GM12873 (cell line): Measurements from ENCODE around the gene CAPN15.

ENCODE experiments used
- TF ChIP-seq, protein P1 (sequence below): IDR thresholded peaks from 2 replicates; pipeline ENCODE4 v1.5.1; 2012; ENCODE audit warnings: low read depth, mild to moderate bottlenecking, moderate library complexity, low read length, control low read depth; ENCODE audit not compliant: insufficient read depth; ENCODE audit errors: missing control alignments

CAPN15 gene

DNA sequence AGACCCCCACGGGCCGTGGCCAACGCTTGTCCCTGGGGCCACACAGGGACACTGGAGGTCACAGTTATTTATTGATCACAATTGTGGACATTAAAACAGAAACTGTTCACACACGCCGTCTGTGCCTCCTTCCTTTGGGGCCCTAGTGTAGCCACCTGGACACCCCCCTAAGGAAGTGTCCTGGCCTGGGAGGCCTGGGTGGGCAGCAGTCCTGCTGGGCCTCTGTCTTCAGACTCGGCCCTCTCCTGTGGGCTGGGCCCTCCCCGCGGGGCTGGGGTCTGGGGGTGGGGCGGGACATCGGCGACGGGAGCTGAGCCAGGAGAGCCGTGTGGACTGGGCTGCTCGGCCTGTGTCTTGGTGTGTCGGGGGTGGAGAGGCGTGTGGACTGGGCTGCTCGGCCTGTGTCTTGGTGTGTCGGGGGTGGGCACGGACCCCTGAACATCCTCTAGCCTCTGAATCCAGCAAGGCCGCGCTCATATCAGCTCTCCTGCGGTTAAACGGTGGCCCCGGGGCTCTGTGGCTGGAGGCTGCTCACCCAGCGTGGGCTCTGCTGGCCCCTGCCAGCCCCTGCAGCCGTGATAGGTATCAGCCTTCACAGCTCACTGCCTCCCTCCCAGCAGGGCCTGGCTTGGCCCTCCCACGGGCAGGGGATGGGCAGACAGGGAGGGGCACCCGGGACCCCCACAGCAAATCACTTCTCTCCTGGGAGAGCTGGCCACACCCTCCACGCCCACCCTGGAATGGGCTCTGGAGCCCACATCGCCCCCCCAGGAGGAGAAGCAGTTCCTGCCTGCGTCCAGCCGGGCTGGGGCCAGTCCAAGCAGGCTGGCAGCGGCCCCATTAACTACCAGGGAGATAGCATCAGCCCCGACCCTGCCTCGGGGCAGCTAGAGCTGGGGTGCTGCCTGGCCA, 38.2 kb downstream of the CAPN15 start:
- TF ChIP-seq, protein P1, sequence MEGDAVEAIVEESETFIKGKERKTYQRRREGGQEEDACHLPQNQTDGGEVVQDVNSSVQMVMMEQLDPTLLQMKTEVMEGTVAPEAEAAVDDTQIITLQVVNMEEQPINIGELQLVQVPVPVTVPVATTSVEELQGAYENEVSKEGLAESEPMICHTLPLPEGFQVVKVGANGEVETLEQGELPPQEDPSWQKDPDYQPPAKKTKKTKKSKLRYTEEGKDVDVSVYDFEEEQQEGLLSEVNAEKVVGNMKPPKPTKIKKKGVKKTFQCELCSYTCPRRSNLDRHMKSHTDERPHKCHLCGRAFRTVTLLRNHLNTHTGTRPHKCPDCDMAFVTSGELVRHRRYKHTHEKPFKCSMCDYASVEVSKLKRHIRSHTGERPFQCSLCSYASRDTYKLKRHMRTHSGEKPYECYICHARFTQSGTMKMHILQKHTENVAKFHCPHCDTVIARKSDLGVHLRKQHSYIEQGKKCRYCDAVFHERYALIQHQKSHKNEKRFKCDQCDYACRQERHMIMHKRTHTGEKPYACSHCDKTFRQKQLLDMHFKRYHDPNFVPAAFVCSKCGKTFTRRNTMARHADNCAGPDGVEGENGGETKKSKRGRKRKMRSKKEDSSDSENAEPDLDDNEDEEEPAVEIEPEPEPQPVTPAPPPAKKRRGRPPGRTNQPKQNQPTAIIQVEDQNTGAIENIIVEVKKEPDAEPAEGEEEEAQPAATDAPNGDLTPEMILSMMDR, result no peak

DNA sequence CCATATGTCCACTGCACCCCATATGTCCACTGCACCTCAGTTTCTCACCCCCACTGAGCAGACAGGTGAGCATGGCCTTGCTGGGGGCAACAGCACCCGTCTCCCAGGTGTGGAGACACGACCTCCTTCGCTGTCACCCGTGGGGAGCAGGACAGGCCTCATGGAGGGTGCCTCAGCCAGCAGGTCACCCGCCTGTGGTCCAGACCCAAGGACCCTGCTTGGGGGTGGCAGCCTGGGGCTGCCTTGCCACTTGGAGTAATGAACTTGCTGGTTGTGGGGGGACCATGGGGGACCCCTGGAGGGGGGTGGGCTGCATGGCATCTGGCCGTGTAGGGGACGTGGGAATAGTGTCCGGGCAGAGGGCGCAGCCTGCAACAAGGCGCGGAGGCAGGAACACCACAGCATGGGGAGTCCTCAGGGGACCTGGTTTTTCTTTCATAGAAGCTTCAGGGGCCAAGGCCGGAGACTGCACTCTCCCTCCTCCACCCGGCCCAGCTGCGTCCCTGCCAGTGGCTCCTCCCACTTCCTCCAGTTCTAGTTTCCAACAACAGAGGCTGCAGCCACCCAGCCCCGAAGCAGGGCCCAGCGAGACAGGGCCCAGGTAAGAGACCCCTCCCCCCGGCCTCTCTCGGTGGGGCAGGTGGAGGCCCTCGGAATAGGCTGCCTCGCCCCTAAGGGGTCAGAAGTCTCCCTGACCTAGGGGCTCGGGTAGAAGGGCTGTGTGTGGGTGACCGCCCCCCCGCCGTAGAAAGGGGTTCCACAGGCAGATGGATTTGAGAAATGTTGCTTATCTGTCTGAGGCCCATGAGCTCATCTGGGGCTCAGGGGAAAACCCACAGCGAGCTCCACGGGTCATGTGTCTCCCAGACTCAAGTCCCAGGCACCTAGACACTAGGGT, 39.2 kb downstream of the CAPN15 start, which contains the start of gene NHLRC4:
NHLRC4 (plus strand) TSS at position 531 of the 898 bp plus-strand sequence. CDS start 1,043 bp downstream, outside the sequence.
- TF ChIP-seq, protein P1, result no peak

DNA sequence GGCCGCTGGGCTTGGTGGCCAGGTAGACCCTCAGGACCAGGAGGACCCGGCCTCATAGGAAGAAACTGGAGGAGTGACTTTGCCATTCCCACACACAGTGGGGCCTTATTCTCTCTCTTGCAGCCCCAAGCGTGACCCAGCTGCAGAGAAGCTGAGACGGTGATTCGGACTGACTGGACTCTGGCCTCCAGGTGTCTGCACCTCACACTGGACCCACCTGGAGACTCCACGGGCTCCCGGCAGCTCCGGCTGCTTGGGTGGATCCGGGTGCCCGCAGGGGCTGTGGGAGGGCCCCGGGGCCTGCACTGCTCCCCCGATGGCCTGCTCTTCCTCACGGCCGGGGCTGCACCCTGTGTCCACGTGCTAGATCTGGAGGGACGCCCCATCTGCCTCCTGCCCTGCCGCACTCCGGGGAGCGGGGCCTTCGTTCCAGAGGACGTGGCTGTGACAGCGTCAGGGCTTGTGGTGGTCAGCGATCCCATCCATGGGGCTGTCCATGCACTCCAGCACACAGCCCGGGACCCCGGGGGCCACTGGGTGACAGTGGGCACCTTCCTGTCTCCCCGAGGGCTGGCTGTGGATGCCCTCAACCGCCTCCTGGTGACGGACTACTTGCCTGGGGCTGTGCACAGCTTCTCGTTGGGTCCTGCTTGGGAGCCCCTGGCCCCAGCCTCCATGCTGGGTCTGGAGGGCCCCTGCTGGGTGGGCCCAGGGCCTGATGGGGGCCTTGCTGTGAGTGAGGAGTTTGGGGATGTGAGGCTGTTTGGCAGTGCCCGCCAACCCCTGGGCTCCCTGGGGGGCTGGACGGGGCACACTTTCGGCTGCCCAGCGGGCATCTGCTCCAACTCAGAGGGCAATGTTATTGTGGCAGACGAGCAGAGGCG, 40.1 kb downstream of the CAPN15 start:
- TF ChIP-seq, protein P1, result no peak

DNA sequence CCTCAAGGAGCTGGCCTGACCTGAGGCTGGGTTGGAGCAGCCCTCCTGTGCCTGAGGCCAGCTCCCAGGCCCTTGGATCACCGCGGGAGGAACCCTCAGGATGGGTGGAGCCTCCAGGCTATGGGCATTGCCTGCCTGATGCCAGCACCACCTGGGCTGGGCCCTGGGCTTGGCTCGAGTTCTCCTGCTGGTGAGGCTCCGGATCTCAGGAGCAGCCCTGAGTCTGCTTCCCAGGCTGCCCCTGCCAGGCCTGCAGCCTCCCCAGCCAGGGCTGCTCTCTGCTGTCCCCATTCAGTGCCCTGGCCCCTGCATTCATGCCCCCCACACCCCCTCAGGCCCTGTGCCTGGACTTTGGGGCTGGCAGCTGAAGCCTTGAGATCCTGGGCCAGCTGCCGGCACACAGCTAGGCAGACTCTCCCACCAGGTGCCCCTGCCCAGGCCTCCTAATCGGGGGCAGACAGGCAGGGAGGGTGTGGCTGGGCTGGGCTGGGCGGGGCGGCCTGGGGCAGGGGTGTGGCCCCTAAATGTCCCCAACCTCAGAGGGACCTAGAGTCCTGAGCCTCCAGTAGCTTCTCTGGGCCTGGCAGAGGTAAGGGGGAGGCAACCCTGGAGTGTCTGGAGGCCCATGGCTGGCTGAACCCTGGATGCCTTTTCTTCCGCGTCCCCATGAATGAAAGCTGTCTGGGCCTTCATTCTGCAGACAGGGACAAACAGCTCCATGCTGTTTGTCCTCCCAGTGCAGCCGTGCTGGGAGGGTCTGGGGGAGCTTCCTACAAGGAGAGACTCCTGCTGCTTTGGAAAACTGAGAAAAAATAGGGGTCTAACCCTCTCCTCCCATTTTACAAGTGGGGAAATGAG, 41.1 kb downstream of the CAPN15 start:
- TF ChIP-seq, protein P1, result no peak

DNA sequence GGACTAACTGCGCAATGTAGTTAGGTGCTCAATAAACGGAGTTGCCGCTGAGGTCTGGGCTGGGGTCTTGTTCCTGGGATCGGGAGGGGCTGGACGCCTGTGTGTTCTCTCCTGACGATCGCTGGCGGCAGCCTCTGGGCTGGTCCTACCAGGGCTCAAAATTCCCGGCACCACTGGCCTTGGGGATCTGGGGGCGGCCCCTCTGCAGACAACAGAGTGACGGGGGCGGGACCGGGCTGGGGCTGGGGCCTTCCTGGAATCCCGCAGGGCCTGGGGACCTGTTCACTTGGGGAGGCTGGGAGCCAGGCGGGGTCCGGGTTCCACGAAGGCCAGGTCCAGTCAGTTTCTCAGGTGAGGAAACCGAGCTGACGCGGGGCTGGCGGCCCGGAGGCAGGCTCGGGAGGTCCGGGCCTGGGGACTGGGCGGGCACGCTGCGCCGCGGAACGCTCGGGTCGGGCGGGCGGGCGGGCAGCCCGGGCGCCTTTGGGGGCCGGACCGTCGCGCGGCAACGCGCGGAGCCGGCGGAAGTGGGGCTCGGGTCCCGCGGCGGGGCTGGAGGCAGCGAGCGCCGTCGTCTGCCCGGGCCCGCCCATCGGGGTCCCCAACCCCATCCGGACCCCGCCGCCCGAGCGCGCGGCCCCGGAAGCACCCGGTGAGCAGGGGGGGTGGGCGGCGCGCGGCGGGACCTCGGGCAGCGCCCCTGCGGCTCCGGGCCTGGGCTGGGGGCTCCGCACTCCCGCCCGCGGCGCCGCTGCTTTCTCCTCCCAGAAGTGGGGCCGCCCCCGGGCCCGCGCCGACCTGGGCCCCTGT, 42.1 kb downstream of the CAPN15 start, which contains the start of gene PIGQ:
PIGQ (plus strand) TSS at position 524 of the 810 bp plus-strand sequence. CDS start 4,107 bp downstream, outside the sequence.
- TF ChIP-seq, protein P1, result no peak
